WTC11 (cell line): ENCODE results near the gene STRA6. TPM values are rescaled to one million over a fixed set of nuclear protein-coding genes. Genes with fewer than 3 reads are reported as not detected.

Experiments
- ATAC-seq: fragments of 200-7000 bp; cut with Tn5 transposase; 2 replicates; pipeline ENCODE4 v1.10.0; 2021; ENCODE audit warnings: mild to moderate bottlenecking, moderate library complexity
- CTCF ChIA-PET: fragments of 300-600 bp; sonication (Branson Sonifier 250); formaldehyde crosslinking; loops from one replicate; lab custom pipeline; 2021; ENCODE audit warnings: antibody characterized with exemption; lab: Charles Lee
- POLR2A ChIA-PET: fragments of 350-600 bp; sonication (Branson Sonifier 250); formaldehyde crosslinking; loops from one replicate; lab custom pipeline; 2021; ENCODE audit warnings: antibody characterized with exemption; lab: Charles Lee
- DNase-seq: peaks from one replicate; pipeline ENCODE4 v3.0.0; 2021; ENCODE audit warnings: low spot score
- H3K27ac Mint-ChIP-seq: 2 replicates; pipeline ENCODE4 v1.8.0; 2021; ENCODE audit warnings: mixed read lengths
- H3K27me3 Mint-ChIP-seq: 2 replicates; pipeline ENCODE4 v1.8.0; 2021; ENCODE audit warnings: low read depth, mild to moderate bottlenecking, moderate library complexity, mixed read lengths
- H3K36me3 Mint-ChIP-seq: 2 replicates; pipeline ENCODE4 v1.8.0; 2021; ENCODE audit warnings: mixed read lengths
- H3K4me1 Mint-ChIP-seq: 2 replicates; pipeline ENCODE4 v1.8.0; 2022; ENCODE audit warnings: mixed read lengths
- H3K4me3 Mint-ChIP-seq: 2 replicates; pipeline ENCODE4 v1.8.0; 2021; ENCODE audit warnings: mild to moderate bottlenecking, moderate library complexity, mixed read lengths
- H3K9me3 Mint-ChIP-seq: 2 replicates; pipeline ENCODE4 v1.8.0; 2021; ENCODE audit warnings: mixed read lengths
- AR ChIP-seq: fragments of 250-450 bp; sonication (Bioruptor Pico); IDR thresholded peaks from 2 replicates; pipeline ENCODE4 v1.9.0; 2021; ENCODE audit warnings: mild to moderate bottlenecking
- CREM ChIP-seq: sonication (generic); formaldehyde crosslinking; IDR thresholded peaks from 2 replicates; pipeline ENCODE4 v1.8.1; 2022; ENCODE audit warnings: mild to moderate bottlenecking, missing genetic modification reagents, moderate library complexity
- E2F1 ChIP-seq: sonication (generic); formaldehyde crosslinking; IDR thresholded peaks from 2 replicates; pipeline ENCODE4 v1.8.0; 2022; ENCODE audit warnings: mild to moderate bottlenecking, missing genetic modification reagents
- E2F4 ChIP-seq: sonication (generic); formaldehyde crosslinking; IDR thresholded peaks from 2 replicates; pipeline ENCODE4 v1.8.1; 2022; ENCODE audit warnings: low read depth, mild to moderate bottlenecking, moderate library complexity, missing genetic modification reagents, borderline replicate concordance
- ELF4 ChIP-seq: sonication (generic); formaldehyde crosslinking; IDR thresholded peaks from 2 replicates; pipeline ENCODE4 v1.8.1; 2022; ENCODE audit warnings: low read depth, mild to moderate bottlenecking, moderate library complexity, missing genetic modification reagents
- HMGXB4 ChIP-seq: sonication (generic); formaldehyde crosslinking; IDR thresholded peaks from 2 replicates; pipeline ENCODE4 v1.8.1; 2023; ENCODE audit warnings: mild to moderate bottlenecking, moderate library complexity, missing genetic modification reagents
- KAT7 ChIP-seq: sonication (generic); formaldehyde crosslinking; IDR thresholded peaks from 2 replicates; pipeline ENCODE4 v1.8.1; 2023; ENCODE audit warnings: missing genetic modification reagents, mild to moderate bottlenecking, borderline replicate concordance
- NFE2L1 ChIP-seq: sonication (generic); formaldehyde crosslinking; IDR thresholded peaks from 2 replicates; pipeline ENCODE4 v1.8.1; 2023; ENCODE audit warnings: missing genetic modification reagents
- NFYB ChIP-seq: sonication (generic); formaldehyde crosslinking; conservative IDR thresholded peaks from 2 replicates; pipeline ENCODE4 v1.8.0; 2022; ENCODE audit warnings: low read depth, missing genetic modification reagents
- NR2C2 ChIP-seq: sonication (generic); formaldehyde crosslinking; IDR thresholded peaks from 2 replicates; pipeline ENCODE4 v1.8.0; 2022; ENCODE audit warnings: mild to moderate bottlenecking, missing genetic modification reagents
- SOX15 ChIP-seq: fragments of 250-450 bp; sonication (Bioruptor Pico); IDR thresholded peaks from 2 replicates; pipeline ENCODE4 v1.9.0; 2021; ENCODE audit warnings: mild to moderate bottlenecking
- ZNF121 ChIP-seq: sonication (generic); formaldehyde crosslinking; IDR thresholded peaks from 2 replicates; pipeline ENCODE4 v1.8.0; 2023; ENCODE audit warnings: missing genetic modification reagents
- ZNF423 ChIP-seq: fragments of 250-450 bp; sonication (Bioruptor Pico); IDR thresholded peaks from 2 replicates; pipeline ENCODE4 v2.1.2; 2022; ENCODE audit warnings: mild to moderate bottlenecking, moderate library complexity
- total RNA-seq: library from RNA; stranded (reverse); gene quantifications from 3 replicates; pipeline ENCODE4 v1.2.3, GENCODE V29; 2021
- TF ChIP-seq, protein P1 (sequence below): sonication (generic); formaldehyde crosslinking; IDR thresholded peaks from 2 replicates; pipeline ENCODE4 v1.8.1; 2023; ENCODE audit warnings: mild to moderate bottlenecking, missing genetic modification reagents
- TF ChIP-seq, protein P2 (sequence below): sonication (generic); formaldehyde crosslinking; IDR thresholded peaks from 2 replicates; pipeline ENCODE4 v1.8.0; 2023; ENCODE audit warnings: mild to moderate bottlenecking, missing genetic modification reagents
- TF ChIP-seq, protein P3 (sequence below): fragments of 250-450 bp; sonication (Bioruptor Pico); conservative IDR thresholded peaks from 2 replicates; pipeline ENCODE4 v1.9.0; 2021; ENCODE audit warnings: mild to moderate bottlenecking

Gene STRA6
- total RNA-seq, 1 experiment from 2014 or later = 23.2 TPM

GRCh38 chr15:74203914-74204431 is 1.4 kb upstream of the STRA6 start (continued):
- TF ChIP-seq ZNF423 (CRISPR knock-in tag) (peak; percentile 23; the same call in 1 of the 2 replicates), E2F4 (CRISPR knock-in tag) (no peak)

DNA sequence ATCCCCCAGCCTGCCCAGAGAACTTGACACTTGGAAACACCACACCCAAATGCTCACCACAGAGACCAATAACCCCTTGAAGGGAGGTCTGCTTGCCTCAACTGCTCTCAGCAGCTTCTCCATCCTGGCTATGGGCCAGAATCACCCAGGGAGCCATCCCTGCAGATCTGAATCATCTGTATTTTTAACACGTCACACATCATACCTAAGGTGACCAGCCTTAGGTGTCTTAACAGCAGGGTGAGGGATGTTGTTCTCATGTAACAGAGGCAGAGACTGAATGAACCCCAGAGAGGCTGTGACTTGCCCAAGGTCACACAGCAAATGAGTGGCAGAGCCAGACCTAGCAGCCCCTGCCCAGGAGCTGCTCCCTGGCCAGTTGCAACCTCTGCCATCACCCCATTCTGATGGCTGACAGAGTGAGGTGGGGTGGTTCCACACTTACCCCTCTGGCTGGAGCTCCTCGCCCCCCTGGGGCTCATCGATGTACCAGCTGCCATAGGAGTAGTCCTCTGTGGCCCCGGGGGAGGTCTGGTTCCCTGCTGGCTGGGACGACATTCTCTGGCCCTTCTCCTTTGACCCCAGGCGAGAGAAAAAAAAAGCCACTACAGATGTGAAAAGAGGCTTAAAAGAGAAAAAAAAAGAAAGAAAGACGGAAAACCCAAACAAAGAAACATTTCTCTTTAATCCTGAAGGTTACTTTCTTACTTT is 722 bp downstream of the STRA6 start:
- ChIA-PET POLR2A (interaction anchor here (0.8 to 1.7 kb wide), 7 partner anchors 9 to 89 kb away, joined by 3 to 6 read pairs (median 4); no protein-coding TSS in a partner anchor), CTCF (interaction anchor here (0.7 to 5.7 kb wide), 26 partner anchors 9 to 153 kb away, joined by 3 to 78 read pairs (median 7); partner anchors contain the start of gene ISLR2)
- H3K27me3 Mint-ChIP-seq = peaks cover 14% of the 10 kb centered on the region
- H3K36me3 Mint-ChIP-seq = 0 out of 2 replicates have a peak, but pooled peaks cover 3% of the 10 kb centered on the region
- peak overlapping the region; percentile 80 for H3K4me3 Mint-ChIP-seq
- H3K9me3 Mint-ChIP-seq = no peaks in the 10 kb centered on the region
- H3K4me1 Mint-ChIP-seq = peaks cover 66% of the 10 kb centered on the region
- no peak for TF ChIP-seq E2F1 (CRISPR knock-in tag)
- TF ChIP-seq ZNF121 = 0 out of 2 replicates have a peak, but pooled peaks have one; percentile 2
- H3K27ac Mint-ChIP-seq = peak overlapping the region; percentile 70; the same call in 1 of the 2 replicates
- ATAC-seq = no peak
- no peak for DNase-seq

- POLR2A ChIA-PET = interaction anchor here (0.6 kb wide), 1 partner anchor 58 kb away, joined by 4 read pairs; no protein-coding TSS in a partner anchor
- Mint-ChIP-seq H3K4me1 (peaks cover 60% of the 10 kb centered on the region), H3K27ac (no peak overlapping the region), H3K36me3 (0 out of 2 replicates have a peak, but pooled peaks cover 3% of the 10 kb centered on the region), H3K4me3 (peak overlapping the region; percentile 39), H3K9me3 (no peaks in the 10 kb centered on the region), H3K27me3 (peaks cover 14% of the 10 kb centered on the region)
- DNase-seq (no peak), ATAC-seq (no peak)
- CTCF ChIA-PET = interaction anchor here (5.7 kb wide), 1 partner anchor 109 kb away, joined by 78 read pairs; no protein-coding TSS in a partner anchor
- TF ChIP-seq, protein P1, sequence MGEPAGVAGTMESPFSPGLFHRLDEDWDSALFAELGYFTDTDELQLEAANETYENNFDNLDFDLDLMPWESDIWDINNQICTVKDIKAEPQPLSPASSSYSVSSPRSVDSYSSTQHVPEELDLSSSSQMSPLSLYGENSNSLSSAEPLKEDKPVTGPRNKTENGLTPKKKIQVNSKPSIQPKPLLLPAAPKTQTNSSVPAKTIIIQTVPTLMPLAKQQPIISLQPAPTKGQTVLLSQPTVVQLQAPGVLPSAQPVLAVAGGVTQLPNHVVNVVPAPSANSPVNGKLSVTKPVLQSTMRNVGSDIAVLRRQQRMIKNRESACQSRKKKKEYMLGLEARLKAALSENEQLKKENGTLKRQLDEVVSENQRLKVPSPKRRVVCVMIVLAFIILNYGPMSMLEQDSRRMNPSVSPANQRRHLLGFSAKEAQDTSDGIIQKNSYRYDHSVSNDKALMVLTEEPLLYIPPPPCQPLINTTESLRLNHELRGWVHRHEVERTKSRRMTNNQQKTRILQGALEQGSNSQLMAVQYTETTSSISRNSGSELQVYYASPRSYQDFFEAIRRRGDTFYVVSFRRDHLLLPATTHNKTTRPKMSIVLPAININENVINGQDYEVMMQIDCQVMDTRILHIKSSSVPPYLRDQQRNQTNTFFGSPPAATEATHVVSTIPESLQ (CRISPR knock-in tag) = no peak
- TF ChIP-seq NFYB (CRISPR knock-in tag) (no peak), KAT7 (CRISPR knock-in tag) (no peak), CREM (no peak), AR (no peak), SOX15 (no peak), ELF4 (CRISPR knock-in tag) (no peak), HMGXB4 (CRISPR knock-in tag) (no peak), NFE2L1 (no peak), NR2C2 (CRISPR knock-in tag) (no peak)
- TF ChIP-seq, protein P2, sequence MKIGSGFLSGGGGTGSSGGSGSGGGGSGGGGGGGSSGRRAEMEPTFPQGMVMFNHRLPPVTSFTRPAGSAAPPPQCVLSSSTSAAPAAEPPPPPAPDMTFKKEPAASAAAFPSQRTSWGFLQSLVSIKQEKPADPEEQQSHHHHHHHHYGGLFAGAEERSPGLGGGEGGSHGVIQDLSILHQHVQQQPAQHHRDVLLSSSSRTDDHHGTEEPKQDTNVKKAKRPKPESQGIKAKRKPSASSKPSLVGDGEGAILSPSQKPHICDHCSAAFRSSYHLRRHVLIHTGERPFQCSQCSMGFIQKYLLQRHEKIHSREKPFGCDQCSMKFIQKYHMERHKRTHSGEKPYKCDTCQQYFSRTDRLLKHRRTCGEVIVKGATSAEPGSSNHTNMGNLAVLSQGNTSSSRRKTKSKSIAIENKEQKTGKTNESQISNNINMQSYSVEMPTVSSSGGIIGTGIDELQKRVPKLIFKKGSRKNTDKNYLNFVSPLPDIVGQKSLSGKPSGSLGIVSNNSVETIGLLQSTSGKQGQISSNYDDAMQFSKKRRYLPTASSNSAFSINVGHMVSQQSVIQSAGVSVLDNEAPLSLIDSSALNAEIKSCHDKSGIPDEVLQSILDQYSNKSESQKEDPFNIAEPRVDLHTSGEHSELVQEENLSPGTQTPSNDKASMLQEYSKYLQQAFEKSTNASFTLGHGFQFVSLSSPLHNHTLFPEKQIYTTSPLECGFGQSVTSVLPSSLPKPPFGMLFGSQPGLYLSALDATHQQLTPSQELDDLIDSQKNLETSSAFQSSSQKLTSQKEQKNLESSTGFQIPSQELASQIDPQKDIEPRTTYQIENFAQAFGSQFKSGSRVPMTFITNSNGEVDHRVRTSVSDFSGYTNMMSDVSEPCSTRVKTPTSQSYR = no peak
- TF ChIP-seq, protein P3, sequence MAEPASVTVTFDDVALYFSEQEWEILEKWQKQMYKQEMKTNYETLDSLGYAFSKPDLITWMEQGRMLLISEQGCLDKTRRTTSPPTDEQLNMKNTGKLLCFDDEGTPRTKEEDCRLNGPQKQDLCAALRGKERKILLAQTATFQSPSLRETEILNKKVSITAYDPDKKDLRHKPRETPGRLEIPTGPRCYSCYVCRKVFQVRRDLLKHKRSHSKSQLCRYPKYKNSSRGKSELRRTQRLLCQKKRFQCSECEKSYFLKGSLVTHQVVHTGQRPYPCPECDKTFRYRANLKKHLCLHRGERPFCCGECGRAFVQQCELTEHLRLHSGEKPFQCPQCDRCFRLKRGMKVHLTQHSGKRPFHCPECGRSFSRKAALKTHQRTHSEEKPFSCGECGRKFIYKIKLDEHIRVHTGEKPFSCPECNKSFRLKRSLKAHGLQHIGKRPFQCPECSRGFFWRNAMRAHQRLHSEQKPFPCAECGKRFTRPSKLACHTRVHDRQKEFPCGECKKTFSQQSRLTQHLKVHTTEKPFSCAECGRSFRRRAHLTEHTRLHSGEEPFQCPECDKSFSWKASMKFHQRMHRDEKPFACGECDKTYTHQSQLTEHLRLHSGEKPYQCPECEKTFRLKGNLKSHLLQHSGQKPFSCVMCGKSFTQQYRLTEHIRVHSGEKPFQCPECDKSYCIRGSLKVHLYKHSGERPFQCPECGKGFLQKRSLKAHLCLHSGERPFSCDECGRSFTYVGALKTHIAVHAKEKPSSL = no peak
Measured at GRCh38 chr15:74200871-74201419, 1.6 kb downstream of the STRA6 start.
